ENCODE results near the gene SH3BGRL2.

GRCh38 chr6:79686707-79687309, 55.7 kb downstream of the SH3BGRL2 start:
- TF ChIP-seq POLR2A (IDR thresholded peaks at IDR 0.05; ENCODE audit: control extremely low read depth in 1 of 2, low read depth in 2 of 2, low read length in 2 of 2) (no peak), BCL11A (IDR thresholded peaks at IDR 0.05; ENCODE audit: low read depth in 2 of 2, low read length in 2 of 2) (no peak), YY1 (IDR thresholded peaks at IDR 0.05; ENCODE audit: low read depth, low read length) (no peak), EP300 (IDR thresholded peaks at IDR 0.05; ENCODE audit: borderline replicate concordance in 1 of 2, low read depth in 2 of 2, low read length in 2 of 2) (no peak), CTCF (IDR thresholded peaks at IDR 0.05; ENCODE audit: control extremely low read depth in 1 of 3, insufficient read depth in 1 of 3, low read depth in 1 of 3, low read length in 3 of 3) (no peak), MAFK (IDR thresholded peaks at IDR 0.05; ENCODE audit: low read depth, low read length) (no peak), POLR2AphosphoS5 (IDR thresholded peaks at IDR 0.05; ENCODE audit: low read depth, low read length) (no peak), RXRA (IDR thresholded peaks at IDR 0.05; ENCODE audit: insufficient read depth, low read depth, low read length) (no peak), SP1 (IDR thresholded peaks at IDR 0.05; ENCODE audit: low read depth, low read length) (no peak), ASH2L (IDR thresholded peaks at IDR 0.05; ENCODE audit: low read length) (no peak)

Data from H1 (cell line).